Activated B cell treated with CpG ODN at 0.5 μM for 24 hours (primary cell): ENCODE measurements around the gene RARRES1. TPM values are rescaled to one million over a fixed set of nuclear protein-coding genes. Genes with fewer than 3 reads are reported as not detected.

ENCODE experiments used
- ATAC-seq: fragments of 200-7000 bp; cut with Tn5 transposase; one replicate; pipeline ENCODE4 v1.10.0; 2021; ENCODE audit warnings: low read depth, mild to moderate bottlenecking, moderate library complexity
- CTCF ChIA-PET: fragments of 350-600 bp; sonication (Branson Sonifier 250); formaldehyde crosslinking; loops from one replicate; lab custom pipeline; 2021; ENCODE audit warnings: antibody characterized with exemption; lab: Charles Lee
- POLR2A ChIA-PET: fragments of 350-600 bp; sonication (Branson Sonifier 250); formaldehyde crosslinking; loops from one replicate; lab custom pipeline; 2021; ENCODE audit warnings: antibody characterized with exemption; lab: Charles Lee
- DNase-seq: peaks from one replicate; pipeline ENCODE4 v3.0.0; 2022
- H3K27ac Mint-ChIP-seq: one replicate; pipeline ENCODE4 v1.8.0; 2020; ENCODE audit warnings: mixed read lengths
- H3K27me3 Mint-ChIP-seq: one replicate; pipeline ENCODE4 v1.8.0; 2021; ENCODE audit warnings: mixed read lengths
- H3K36me3 Mint-ChIP-seq: one replicate; pipeline ENCODE4 v1.8.0; 2021; ENCODE audit warnings: low read depth, mixed read lengths
- H3K4me1 Mint-ChIP-seq: one replicate; pipeline ENCODE4 v1.8.0; 2021; ENCODE audit warnings: mixed read lengths
- H3K4me3 Mint-ChIP-seq: one replicate; pipeline ENCODE4 v1.8.0; 2020; ENCODE audit warnings: mild to moderate bottlenecking, mixed read lengths
- H3K9me3 Mint-ChIP-seq: one replicate; pipeline ENCODE4 v1.8.0; 2020; ENCODE audit warnings: mixed read lengths
- intact Hi-C: fragments of 100-400 bp; cut with micrococcal nuclease; formaldehyde crosslinking; loops from one replicate; pipeline ENCODE4 v1.15.1; 2024
- total RNA-seq: library from RNA; stranded (reverse); gene quantifications from 2 replicates; pipeline ENCODE4 v1.2.3, GENCODE V29; 2022
- TF ChIP-seq, protein P1 (sequence below): fragments of 200-600 bp; IDR thresholded peaks from one replicate; pipeline ENCODE4 v1.8.0; 2022; ENCODE audit warnings: antibody characterized with exemption, mild to moderate bottlenecking

The RARRES1 gene
- total RNA-seq, 1 donor from 2014 or later = not detected

DNA sequence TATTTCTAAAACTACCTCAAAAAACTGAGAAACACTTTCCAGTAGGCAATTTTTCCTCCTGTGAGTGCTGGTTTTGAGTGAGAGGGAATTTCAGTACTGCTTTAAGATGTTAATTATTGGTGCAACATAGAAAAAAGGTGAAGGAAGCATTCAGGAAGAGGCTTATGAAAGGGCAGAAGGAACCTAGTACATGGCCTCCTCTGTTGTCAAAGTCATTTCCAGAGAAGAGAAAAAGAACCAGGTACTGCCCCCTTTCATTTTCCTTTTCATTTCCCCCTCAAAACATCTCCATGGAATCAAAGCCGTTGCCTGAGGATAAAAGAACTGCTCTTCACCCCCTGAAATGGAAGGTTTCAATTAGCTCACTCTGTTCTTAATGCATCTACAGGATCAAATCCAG is 19.8 kb downstream of the RARRES1 start:
- TF ChIP-seq, protein P1, sequence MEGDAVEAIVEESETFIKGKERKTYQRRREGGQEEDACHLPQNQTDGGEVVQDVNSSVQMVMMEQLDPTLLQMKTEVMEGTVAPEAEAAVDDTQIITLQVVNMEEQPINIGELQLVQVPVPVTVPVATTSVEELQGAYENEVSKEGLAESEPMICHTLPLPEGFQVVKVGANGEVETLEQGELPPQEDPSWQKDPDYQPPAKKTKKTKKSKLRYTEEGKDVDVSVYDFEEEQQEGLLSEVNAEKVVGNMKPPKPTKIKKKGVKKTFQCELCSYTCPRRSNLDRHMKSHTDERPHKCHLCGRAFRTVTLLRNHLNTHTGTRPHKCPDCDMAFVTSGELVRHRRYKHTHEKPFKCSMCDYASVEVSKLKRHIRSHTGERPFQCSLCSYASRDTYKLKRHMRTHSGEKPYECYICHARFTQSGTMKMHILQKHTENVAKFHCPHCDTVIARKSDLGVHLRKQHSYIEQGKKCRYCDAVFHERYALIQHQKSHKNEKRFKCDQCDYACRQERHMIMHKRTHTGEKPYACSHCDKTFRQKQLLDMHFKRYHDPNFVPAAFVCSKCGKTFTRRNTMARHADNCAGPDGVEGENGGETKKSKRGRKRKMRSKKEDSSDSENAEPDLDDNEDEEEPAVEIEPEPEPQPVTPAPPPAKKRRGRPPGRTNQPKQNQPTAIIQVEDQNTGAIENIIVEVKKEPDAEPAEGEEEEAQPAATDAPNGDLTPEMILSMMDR = no peak

DNA sequence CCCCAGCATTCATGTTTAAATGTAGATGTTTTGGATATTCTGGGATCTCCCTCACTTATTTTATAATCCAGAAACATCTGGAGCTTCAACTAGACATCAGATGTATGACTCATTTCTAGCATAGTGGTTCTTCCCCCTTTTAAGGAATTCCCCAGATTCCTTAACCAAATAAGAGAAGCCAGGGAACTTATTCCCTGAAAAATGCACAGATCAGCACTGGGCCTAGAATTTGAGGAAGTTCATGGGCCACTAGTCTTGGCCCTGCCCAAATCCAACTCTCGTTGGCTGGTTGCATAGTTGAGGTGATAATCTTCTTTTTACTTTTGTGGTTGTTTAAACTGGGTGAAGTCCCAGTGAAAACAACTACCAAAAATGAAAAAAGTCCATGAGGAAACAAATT is 20.4 kb downstream of the RARRES1 start:
- intact Hi-C loops = no loop called here
- no peak overlapping the region for H3K27ac Mint-ChIP-seq
- H3K4me1 Mint-ChIP-seq = peaks cover 5% of the 10 kb centered on the region
- TF ChIP-seq, protein P1 = no peak
- no peak overlapping the region for H3K4me3 Mint-ChIP-seq
- ChIA-PET POLR2A (no interaction called here), CTCF (no interaction called here)
- H3K9me3 Mint-ChIP-seq = no peaks in the 10 kb centered on the region
- ATAC-seq (no peak), DNase-seq (no peak)
- peaks cover 60% of the 10 kb centered on the region for H3K36me3 Mint-ChIP-seq
- H3K27me3 Mint-ChIP-seq = no peaks in the 10 kb centered on the region

More for the DNA sequence above, 19.8 kb downstream of the RARRES1 start:
- intact Hi-C loops = no loop called here
- ChIA-PET CTCF (no interaction called here), POLR2A (no interaction called here)
- H3K36me3 Mint-ChIP-seq = peaks cover 54% of the 10 kb centered on the region
- no peak for ATAC-seq
- H3K4me3 Mint-ChIP-seq = no peak overlapping the region
- H3K9me3 Mint-ChIP-seq = no peaks in the 10 kb centered on the region
- peaks cover 5% of the 10 kb centered on the region for H3K4me1 Mint-ChIP-seq
- no peaks in the 10 kb centered on the region for H3K27me3 Mint-ChIP-seq
- DNase-seq = no peak
- no peak overlapping the region for H3K27ac Mint-ChIP-seq

DNA sequence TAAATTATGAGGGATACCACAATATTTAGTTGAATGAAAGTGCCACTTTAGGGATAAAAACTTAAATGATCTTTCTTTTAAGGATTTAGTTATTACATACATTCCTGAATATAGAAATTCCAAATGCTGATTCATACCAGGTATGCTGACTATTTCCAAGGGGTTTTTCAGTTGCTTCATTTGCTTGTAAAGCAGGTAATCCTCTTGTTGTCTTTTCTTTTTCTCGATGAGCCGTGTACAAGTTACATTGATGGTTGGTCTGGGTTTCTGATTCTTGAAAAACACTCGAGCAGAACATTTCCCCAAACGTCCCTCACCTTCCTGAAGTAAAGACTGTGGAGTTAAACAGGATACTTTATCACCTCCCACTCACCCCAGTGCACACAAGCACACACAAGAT is 21.7 kb downstream of the RARRES1 start:
- TF ChIP-seq, protein P1 = no peak
- no peaks in the 10 kb centered on the region for H3K9me3 Mint-ChIP-seq
- ATAC-seq (no peak), DNase-seq (no peak)
- no peak overlapping the region for H3K4me3 Mint-ChIP-seq
- intact Hi-C loops = no loop called here
- no peak overlapping the region for H3K27ac Mint-ChIP-seq
- peaks cover 69% of the 10 kb centered on the region for H3K36me3 Mint-ChIP-seq
- peaks cover 5% of the 10 kb centered on the region for H3K4me1 Mint-ChIP-seq
- CTCF ChIA-PET = no interaction called here
- H3K27me3 Mint-ChIP-seq = no peaks in the 10 kb centered on the region
- POLR2A ChIA-PET = no interaction called here

DNA sequence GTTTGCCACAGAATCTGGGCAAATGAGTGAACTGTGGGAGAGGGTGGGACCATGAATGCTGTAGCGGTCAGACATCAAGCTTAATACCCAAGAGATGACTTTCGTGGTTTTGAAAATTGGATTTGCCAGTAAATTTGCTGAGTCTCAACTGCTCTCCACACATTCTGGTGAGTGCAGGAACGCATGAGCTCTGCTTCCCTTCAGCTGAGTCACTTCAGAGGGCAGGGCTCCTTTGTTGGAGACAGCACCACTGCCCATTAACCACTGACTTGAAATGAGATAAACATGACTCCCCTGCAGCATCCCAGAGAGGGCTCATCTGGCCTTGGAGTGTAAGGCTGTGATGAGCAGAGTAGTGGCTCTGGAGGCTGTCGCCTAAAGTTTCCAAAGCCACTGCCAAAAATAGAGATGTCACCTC is 22.6 kb downstream of the RARRES1 start:
- ChIA-PET POLR2A (no interaction called here), CTCF (no interaction called here)
- Mint-ChIP-seq H3K9me3 (no peaks in the 10 kb centered on the region), H3K27me3 (no peaks in the 10 kb centered on the region), H3K4me3 (no peak overlapping the region), H3K27ac (no peak overlapping the region), H3K36me3 (peaks cover 77% of the 10 kb centered on the region), H3K4me1 (peaks cover 5% of the 10 kb centered on the region)
- ATAC-seq (no peak), DNase-seq (no peak)
- intact Hi-C loops = no loop called here
- TF ChIP-seq, protein P1 = no peak

DNA sequence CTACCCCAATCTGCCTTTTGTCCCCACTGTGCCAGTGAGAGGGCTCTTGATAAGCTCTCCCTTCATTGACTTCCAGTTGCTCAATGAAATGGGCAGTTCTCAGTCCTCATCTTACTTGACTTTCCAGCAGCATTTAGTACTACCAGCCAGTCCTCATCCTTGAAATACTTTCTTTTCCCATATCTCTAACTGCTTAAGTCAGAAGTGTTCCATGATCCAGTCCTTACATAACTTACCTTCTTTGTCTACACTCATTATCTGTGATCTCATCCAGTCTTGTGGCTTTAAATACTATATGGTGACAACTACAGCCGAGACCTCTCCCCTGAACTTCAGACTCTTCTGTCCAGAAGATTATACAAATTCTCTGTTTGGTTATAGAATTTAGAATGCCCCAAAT is 28.7 kb downstream of the RARRES1 start:
- POLR2A ChIA-PET = interaction anchor here (0.7 kb wide), 1 partner anchor 118 kb away, joined by 3 read pairs; no protein-coding TSS in a partner anchor
- H3K27me3 Mint-ChIP-seq = no peaks in the 10 kb centered on the region
- ATAC-seq = no peak
- H3K4me3 Mint-ChIP-seq = no peak overlapping the region
- H3K9me3 Mint-ChIP-seq = no peaks in the 10 kb centered on the region
- TF ChIP-seq, protein P1 = no peak
- no peaks in the 10 kb centered on the region for H3K4me1 Mint-ChIP-seq
- CTCF ChIA-PET = interaction anchor here (0.5 to 0.6 kb wide), 2 partner anchors 77 to 1170 kb away, joined by 3 read pairs; no protein-coding TSS in a partner anchor
- intact Hi-C loops = no loop called here
- peaks cover 61% of the 10 kb centered on the region for H3K36me3 Mint-ChIP-seq
- H3K27ac Mint-ChIP-seq = no peak overlapping the region
- DNase-seq = no peak
